HepG2 (cell line): ENCODE data around the gene SH2D3A. TPM values are rescaled to one million over a fixed set of nuclear protein-coding genes. Genes with fewer than 3 reads are reported as not detected.

ENCODE experiments used
- ATAC-seq: fragments of 200-7000 bp; cut with Tn5 transposase; 3 replicates; pipeline ENCODE4 v1.9.1; 2020; ENCODE audit warnings: mild to moderate bottlenecking, moderate library complexity
- BruUV-seq: library from RNA; stranded (reverse); fragments of 400-500 nt; replicated peaks from 2 replicates; lab custom pipeline; 2021; lab: Mats Ljungman, UMichigan
- CTCF ChIA-PET: fragments of 300-600 bp; formaldehyde crosslinking; extraction: SDS; loops from one replicate; lab custom pipeline; 2021; ENCODE audit warnings: low total read pairs, inconsistent platforms, low intra/inter-chr PET ratio; lab: Yijun Ruan, JAX
- POLR2A ChIA-PET: fragments of 350-600 bp; sonication (Branson Sonifier 250); formaldehyde crosslinking; loops from one replicate; lab custom pipeline; 2020; ENCODE audit warnings: antibody characterized with exemption, inconsistent platforms; lab: Yijun Ruan, JAX
- DNase-seq: peaks from one replicate; pipeline ENCODE4 v3.0.0-alpha.2; 2015; ENCODE audit warnings: low spot score
- FAIRE-seq: peaks from 3 replicates; lab custom pipeline; 2011; peaks lifted over from hg19 to GRCh38; lab: Jason Lieb, UNC
- H2AFZ ChIP-seq: one replicate; pipeline ENCODE4 v1.6.1; 2011; ENCODE audit warnings: low read length, inconsistent platforms
- H3K27ac ChIP-seq: fragments of 300-600 bp; 3 replicates; pipeline ENCODE4 v1.8.0; 2011; ENCODE audit warnings: mixed run types, mild to moderate bottlenecking, mixed read lengths, low read length, inconsistent platforms; ENCODE audit not compliant: insufficient read depth; ENCODE audit errors: extremely low read length
- H3K27me3 ChIP-seq, 2 experiments: fragments of 200-600 bp in 1 of 2; 2 replicates in 1 of 2; 3 replicates in 1 of 2; pipeline versions ENCODE4 v1.6.0 to v1.8.0; 2011; ENCODE audit warnings: low read length in 2 of 2, mild to moderate bottlenecking in 2 of 2, moderate library complexity in 2 of 2, inconsistent platforms in 1 of 2; ENCODE audit not compliant: insufficient read depth in 2 of 2, control insufficient read depth in 1 of 2
- H3K36me3 ChIP-seq, 2 experiments: fragments of 200-600 bp in 1 of 2; replicated peaks in 1 of 2; 2 replicates in 1 of 2; 3 replicates in 1 of 2; pipeline versions ENCODE4 v1.5.1 to v1.8.0; 2011; ENCODE audit warnings: low read length in 2 of 2, inconsistent platforms in 1 of 2; ENCODE audit not compliant: insufficient read depth in 2 of 2, control insufficient read depth in 1 of 2
- H3K4me1 ChIP-seq: 2 replicates; pipeline ENCODE4 v1.5.1; 2012; ENCODE audit warnings: low read length, inconsistent platforms; ENCODE audit not compliant: insufficient read depth
- H3K4me2 ChIP-seq: 2 replicates; pipeline ENCODE4 v1.6.0; 2011; ENCODE audit warnings: low read depth, low read length, inconsistent platforms
- H3K4me3 ChIP-seq, 3 experiments: fragments of 200-600 bp in 1 of 3; sonication (generic), shearing (Covaris generic) in 1 of 3; replicated peaks in 1 of 3; 2 replicates each; pipeline ENCODE4 v1.5.1; 2011 to 2016; ENCODE audit warnings: low read length in 3 of 3, inconsistent platforms in 2 of 3, low read depth in 2 of 3, mild to moderate bottlenecking in 2 of 3, control low read depth in 1 of 3, mixed read lengths in 1 of 3; ENCODE audit not compliant: insufficient read depth in 1 of 3
- H3K79me2 ChIP-seq: one replicate; pipeline ENCODE4 v1.6.1; 2011; ENCODE audit warnings: low read length, inconsistent platforms; ENCODE audit not compliant: insufficient read depth
- H3K9ac ChIP-seq: 2 replicates; pipeline ENCODE4 v1.6.0; 2011; ENCODE audit warnings: mild to moderate bottlenecking, low read depth, low read length, inconsistent platforms; ENCODE audit not compliant: insufficient read depth
- H3K9me3 ChIP-seq: 2 replicates; pipeline ENCODE4 v1.5.1; 2012; ENCODE audit warnings: mild to moderate bottlenecking, low read length
- H4K20me1 ChIP-seq: 2 replicates; pipeline ENCODE4 v1.6.0; 2011; ENCODE audit warnings: inconsistent platforms, mild to moderate bottlenecking, low read length, moderate library complexity; ENCODE audit not compliant: insufficient read depth
- DR1 ChIP-seq: sonication (generic); formaldehyde crosslinking; IDR thresholded peaks from 2 replicates; pipeline ENCODE4 v1.8.0; 2021; ENCODE audit warnings: mild to moderate bottlenecking, missing genetic modification reagents, inconsistent platforms
- HNRNPUL1 ChIP-seq: fragments of 200-400 bp; formaldehyde crosslinking; IDR thresholded peaks from 2 replicates; pipeline ENCODE4 v1.6.1; 2017; ENCODE audit warnings: low read depth, mild to moderate bottlenecking, low read length, moderate library complexity
- MAX ChIP-seq: IDR thresholded peaks from 2 replicates; pipeline ENCODE4 v1.6.1; 2012; ENCODE audit warnings: inconsistent platforms
- MAZ ChIP-seq, 2 experiments: sonication (generic) in 1 of 2; formaldehyde crosslinking in 1 of 2; IDR thresholded peaks; 2 replicates each; pipeline versions ENCODE4 v1.5.0 to v1.6.1; 2012 to 2020; ENCODE audit warnings: low read depth in 2 of 2, mild to moderate bottlenecking in 2 of 2, borderline replicate concordance in 1 of 2, improper control_type of control experiment in 1 of 2, low read length in 1 of 2, missing genetic modification reagents in 1 of 2, moderate library complexity in 1 of 2
- NFATC3 ChIP-seq: sonication (generic); formaldehyde crosslinking; IDR thresholded peaks from 2 replicates; pipeline ENCODE4 v1.5.1; 2020; ENCODE audit warnings: mild to moderate bottlenecking, missing genetic modification reagents
- PCBP1 ChIP-seq: fragments of 200-400 bp; formaldehyde crosslinking; IDR thresholded peaks from 2 replicates; pipeline ENCODE4 v1.6.1; 2017; ENCODE audit warnings: mild to moderate bottlenecking, low read depth, low read length, borderline replicate concordance
- POLR2A ChIP-seq, 2 experiments: IDR thresholded peaks; 2 replicates each; pipeline ENCODE4 v1.6.1; 2011; ENCODE audit warnings: low read depth in 2 of 2, low read length in 2 of 2, mild to moderate bottlenecking in 1 of 2, moderate library complexity in 1 of 2; ENCODE audit not compliant: insufficient read depth in 1 of 2
- RBFOX2 ChIP-seq: fragments of 200-400 bp; formaldehyde crosslinking; IDR thresholded peaks from 2 replicates; pipeline ENCODE4 v1.6.1; 2017; ENCODE audit warnings: low read depth, mild to moderate bottlenecking, low read length
- SAP130 ChIP-seq: IDR thresholded peaks from 2 replicates; pipeline ENCODE4 v1.6.1; 2016; ENCODE audit warnings: low read depth
- SIN3A ChIP-seq: IDR thresholded peaks from 2 replicates; pipeline ENCODE4 v1.6.1; 2011; ENCODE audit warnings: low read depth, mild to moderate bottlenecking, control low read depth, low read length, borderline replicate concordance
- SP1 ChIP-seq, 2 experiments: fragments of 450-650 bp in 1 of 2; sonication (generic) in 1 of 2; formaldehyde crosslinking in 1 of 2; IDR thresholded peaks; 2 replicates each; pipeline versions ENCODE4 v1.4.0 to v1.6.1; 2016 to 2020; ENCODE audit warnings: missing genetic modification reagents in 1 of 2
- SP4 ChIP-seq: sonication (generic); formaldehyde crosslinking; IDR thresholded peaks from 2 replicates; pipeline ENCODE4 v1.8.1; 2023; ENCODE audit warnings: mild to moderate bottlenecking, missing genetic modification reagents
- TCF7L2 ChIP-seq: IDR thresholded peaks from 2 replicates; pipeline ENCODE4 v1.6.1; 2011; ENCODE audit warnings: mild to moderate bottlenecking, low read depth, low read length, moderate library complexity
- ZMYM4 ChIP-seq: sonication (generic); formaldehyde crosslinking; IDR thresholded peaks from 2 replicates; pipeline ENCODE4 v1.8.1; 2023; ENCODE audit warnings: mild to moderate bottlenecking, missing genetic modification reagents
- ZNF160 ChIP-seq: sonication (generic); formaldehyde crosslinking; IDR thresholded peaks from 2 replicates; pipeline ENCODE4 v1.8.0; 2022; ENCODE audit warnings: mild to moderate bottlenecking, inconsistent platforms, missing genetic modification reagents
- ZNF333 ChIP-seq: sonication (generic); formaldehyde crosslinking; IDR thresholded peaks from 2 replicates; pipeline ENCODE4 v1.4.0; 2020; ENCODE audit warnings: mild to moderate bottlenecking, missing genetic modification reagents, borderline replicate concordance
- ZNF530 ChIP-seq: sonication (generic); formaldehyde crosslinking; IDR thresholded peaks from 2 replicates; pipeline ENCODE4 v1.5.0; 2020; ENCODE audit warnings: low read depth, mild to moderate bottlenecking, missing genetic modification reagents
- ZNF564 ChIP-seq: sonication (generic); formaldehyde crosslinking; IDR thresholded peaks from 2 replicates; pipeline ENCODE4 v1.8.1; 2023; ENCODE audit warnings: mild to moderate bottlenecking, missing genetic modification reagents
- ZNF777 ChIP-seq: sonication (generic); formaldehyde crosslinking; IDR thresholded peaks from 2 replicates; pipeline ENCODE4 v1.4.0; 2020; ENCODE audit warnings: missing genetic modification reagents
- ZNF891 ChIP-seq: sonication (generic); formaldehyde crosslinking; IDR thresholded peaks from 2 replicates; pipeline ENCODE4 v1.5.0; 2020; ENCODE audit warnings: mild to moderate bottlenecking, missing genetic modification reagents
- ZSCAN25 ChIP-seq: sonication (generic); formaldehyde crosslinking; IDR thresholded peaks from 2 replicates; pipeline ENCODE4 v1.8.0; 2022; ENCODE audit warnings: mild to moderate bottlenecking, missing genetic modification reagents
- WGBS: methylation state at CpG from one replicate; pipeline ENCODE4 v1.1.6; 2017; ENCODE audit warnings: low lambda C conversion rate; 5-methylcytosine and 5-hydroxymethylcytosine counted together
- in situ Hi-C: cut with HindIII; loops from 2 replicates; pipeline ENCODE4 v1.10.0; 2017; ENCODE audit warnings: low pct_unique_long_range_greater_than_20kb; ENCODE audit not compliant: extremely low pct_ligation_motif_present
- intact Hi-C: fragments of 100-400 bp; cut with micrococcal nuclease; formaldehyde crosslinking; loops from one replicate; pipeline ENCODE4 v1.10.0; 2022; ENCODE audit not compliant: unreplicated experiment
- polyA plus RNA-seq, 8 experiments: library from polyadenylated mRNA; depleted of rRNA in 3 of 8; stranded (reverse) in 7 of 8; unstranded in 1 of 8; fragments of >200 nt; fragmentation: Illumina TruSeq in 4 of 8; extraction: Trizol in 4 of 8; gene quantifications; 2 replicates each; pipeline versions ENCODE4 v1.2.1 to v1.2.3, GENCODE V29; 2011 to 2016; ENCODE audit warnings: low read depth in 4 of 8, missing spikeins in 1 of 8, mixed read lengths in 1 of 8; ENCODE audit not compliant: insufficient read depth in 1 of 8
- total RNA-seq, 5 experiments: library from RNA; depleted of rRNA; stranded (reverse); fragments of >200 nt; fragmentation: Illumina TruSeq; extraction: Trizol; gene quantifications; 2 replicates each; pipeline ENCODE4 v1.2.3, GENCODE V29; 2016; ENCODE audit warnings: low read depth in 1 of 5
- TF ChIP-seq, protein P1 (sequence below): sonication (generic); formaldehyde crosslinking; IDR thresholded peaks from 2 replicates; pipeline ENCODE4 v1.4.0; 2020; ENCODE audit warnings: missing genetic modification reagents, borderline replicate concordance

Gene SH2D3A
- total and polyA plus RNA-seq, 2 of the 13 experiments (the other 11 are each of a cell fraction or from before 2014, with no cell fraction given), result 1.0 to 2.2 TPM

- H3K4me2 ChIP-seq, result peak within 1 kb of the TSS; percentile 93
- POLR2A ChIA-PET, result interaction anchor here (1.4 to 5.4 kb wide), 4 partner anchors 14 to 124 kb away, joined by 11 to 278 read pairs (median 51); partner anchors contain the start of gene C3
- H4K20me1 ChIP-seq, result peaks cover 16% of the 10 kb centered on the region
- peaks cover 32% of the 10 kb centered on the region for H3K79me2 ChIP-seq
- H3K27me3 ChIP-seq, result no peaks in the 10 kb centered on the region; a peak in 1 of 5 replicates
- CTCF ChIA-PET, result interaction anchor here (3.1 to 3.4 kb wide), 3 partner anchors 14 to 124 kb away, joined by 17 to 31 read pairs (median 25); no protein-coding TSS in a partner anchor
- no peak for FAIRE-seq
- in situ Hi-C loops (loop anchor here (5.0 kb wide), 1 partner anchor 123 kb away; no protein-coding TSS in a partner anchor), intact Hi-C loops (loop anchor here (10.0 kb wide), 1 partner anchor 1135 kb away; the partner anchor contains the start of gene PRR36)
- H3K9me3 ChIP-seq, result no peaks in the 10 kb centered on the region
- BruUV-seq, result no TSS peak
- WGBS, result 2% methylated on average over 24 of the region's 47 CpGs
- H3K9ac ChIP-seq, result peak within 1 kb of the TSS; percentile 76
- H2AFZ ChIP-seq, result no peak within 1 kb of the TSS
- DNase-seq, result peak; percentile 68
- peak within 1 kb of the TSS; percentile 80 for H3K27ac ChIP-seq
- peaks cover 4 to 17% of the 10 kb centered on the region in 2 experiments; a peak in 4 of 5 replicates for H3K36me3 ChIP-seq
- H3K4me3 ChIP-seq, result peak within 1 kb of the TSS; percentile 89 to 100 (median 92)
- no peak for ATAC-seq
- H3K4me1 ChIP-seq, result peaks cover 62% of the 10 kb centered on the region
- TF ChIP-seq SIN3A, result peak; percentile 46; the same call in 1 of the 2 replicates
- TF ChIP-seq MAZ (IDR thresholded peaks at IDR 0.05; ENCODE audit: borderline replicate concordance, low read depth, low read length), result peak; percentile 26; the same call in 1 of the 2 replicates
- TF ChIP-seq MAZ (CRISPR knock-in tag; IDR thresholded peaks at IDR 0.05; ENCODE audit: low read depth), result no peak
- TF ChIP-seq RBFOX2, result 0 out of 2 replicates have a peak, but pooled peaks have one; percentile 27
- TF ChIP-seq, protein P1, sequence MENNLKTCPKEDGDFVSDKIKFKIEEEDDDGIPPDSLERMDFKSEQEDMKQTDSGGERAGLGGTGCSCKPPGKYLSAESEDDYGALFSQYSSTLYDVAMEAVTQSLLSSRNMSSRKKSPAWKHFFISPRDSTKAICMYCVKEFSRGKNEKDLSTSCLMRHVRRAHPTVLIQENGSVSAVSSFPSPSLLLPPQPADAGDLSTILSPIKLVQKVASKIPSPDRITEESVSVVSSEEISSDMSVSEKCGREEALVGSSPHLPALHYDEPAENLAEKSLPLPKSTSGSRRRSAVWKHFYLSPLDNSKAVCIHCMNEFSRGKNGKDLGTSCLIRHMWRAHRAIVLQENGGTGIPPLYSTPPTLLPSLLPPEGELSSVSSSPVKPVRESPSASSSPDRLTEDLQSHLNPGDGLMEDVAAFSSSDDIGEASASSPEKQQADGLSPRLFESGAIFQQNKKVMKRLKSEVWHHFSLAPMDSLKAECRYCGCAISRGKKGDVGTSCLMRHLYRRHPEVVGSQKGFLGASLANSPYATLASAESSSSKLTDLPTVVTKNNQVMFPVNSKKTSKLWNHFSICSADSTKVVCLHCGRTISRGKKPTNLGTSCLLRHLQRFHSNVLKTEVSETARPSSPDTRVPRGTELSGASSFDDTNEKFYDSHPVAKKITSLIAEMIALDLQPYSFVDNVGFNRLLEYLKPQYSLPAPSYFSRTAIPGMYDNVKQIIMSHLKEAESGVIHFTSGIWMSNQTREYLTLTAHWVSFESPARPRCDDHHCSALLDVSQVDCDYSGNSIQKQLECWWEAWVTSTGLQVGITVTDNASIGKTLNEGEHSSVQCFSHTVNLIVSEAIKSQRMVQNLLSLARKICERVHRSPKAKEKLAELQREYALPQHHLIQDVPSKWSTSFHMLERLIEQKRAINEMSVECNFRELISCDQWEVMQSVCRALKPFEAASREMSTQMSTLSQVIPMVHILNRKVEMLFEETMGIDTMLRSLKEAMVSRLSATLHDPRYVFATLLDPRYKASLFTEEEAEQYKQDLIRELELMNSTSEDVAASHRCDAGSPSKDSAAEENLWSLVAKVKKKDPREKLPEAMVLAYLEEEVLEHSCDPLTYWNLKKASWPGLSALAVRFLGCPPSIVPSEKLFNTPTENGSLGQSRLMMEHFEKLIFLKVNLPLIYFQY (CRISPR knock-in tag), result no peak
- TF ChIP-seq SAP130, result no peak
- TF ChIP-seq TCF7L2, result no peak
- TF ChIP-seq ZSCAN25 (CRISPR knock-in tag), result no peak
- 0 out of 2 replicates have a peak, but pooled peaks have one; percentile 0 for TF ChIP-seq ZMYM4 (CRISPR knock-in tag)
- peak; percentile 16; the same call in 1 of the 2 replicates for TF ChIP-seq SP4 (CRISPR knock-in tag)
- TF ChIP-seq HNRNPUL1, result no peak
- 0 out of 2 replicates have a peak, but pooled peaks have one; percentile 7 for TF ChIP-seq ZNF333
- TF ChIP-seq ZNF530 (CRISPR knock-in tag), result no peak
- TF ChIP-seq ZNF160 (CRISPR knock-in tag), result no peak
- no peak for TF ChIP-seq PCBP1
- TF ChIP-seq SP1 (IDR thresholded peaks at IDR 0.05), result no peak
- TF ChIP-seq SP1 (CRISPR knock-in tag; IDR thresholded peaks at IDR 0.05), result peak; percentile 23; the same call in 1 of the 2 replicates
- TF ChIP-seq DR1 (CRISPR knock-in tag), result no peak
- TF ChIP-seq ZNF777 (CRISPR knock-in tag), result no peak
- TF ChIP-seq ZNF891 (CRISPR knock-in tag), result no peak
- TF ChIP-seq MAX, result peak; percentile 5; the same call in 1 of the 2 replicates
- no peak for TF ChIP-seq ZNF564 (CRISPR knock-in tag)
- no peak for TF ChIP-seq NFATC3 (CRISPR knock-in tag)
- TF ChIP-seq POLR2A (IDR thresholded peaks at IDR 0.05; ENCODE audit: insufficient read depth in 1 of 2, low read depth in 2 of 2, low read length in 2 of 2), result peak in 1 of 2 experiments; percentile 48; a peak in 1 of 4 replicates
These were observed 27.8 kb downstream of the SH2D3A start, which contains the start of gene TRIP10 for GRCh38 chr19:6739390-6739882. TRIP10 (plus strand) TSS chr19:6739680; CDS start chr19:6739762, 82 bp downstream.
